OCI-LY7 (cell line): ENCODE results near the gene AP1M2. TPM values are rescaled to one million over a fixed set of nuclear protein-coding genes. Genes with fewer than 3 reads are reported as not detected.
A peak's percentile ranks its signal among the peaks of the same experiment; 100 is the strongest.

Experiments
- BruUV-seq: library from RNA; stranded (reverse); fragments of 400-500 nt; replicated peaks from 2 replicates; lab custom pipeline; 2021; lab: Mats Ljungman, UMichigan
- CTCF ChIA-PET: fragments of 300-600 bp; sonication (Branson Sonifier 250); formaldehyde crosslinking; loops from one replicate; lab custom pipeline; 2022; ENCODE audit warnings: antibody characterized with exemption; ENCODE audit not compliant: unreplicated experiment; lab: Charles Lee
- POLR2A ChIA-PET: fragments of 300-600 bp; sonication (Branson Sonifier 250); formaldehyde crosslinking; loops from one replicate; lab custom pipeline; 2022; ENCODE audit warnings: antibody characterized with exemption; lab: Charles Lee
- DNase-seq: peaks from one replicate; pipeline ENCODE4 v3.0.0-alpha.2; 2015; ENCODE audit warnings: low spot score
- H2AFZ ChIP-seq: fragments of 200-600 bp; sonication (generic), shearing (Covaris generic); 2 replicates; pipeline ENCODE4 v1.6.1; 2014; ENCODE audit warnings: mild to moderate bottlenecking, antibody characterized with exemption, low read length, moderate library complexity
- H3K27ac ChIP-seq: fragments of 200-600 bp; sonication (generic); 2 replicates; pipeline ENCODE4 v1.5.1; 2014; ENCODE audit warnings: mixed run types, low read depth, mild to moderate bottlenecking, moderate library complexity, low read length, inconsistent platforms; ENCODE audit not compliant: poor library complexity, severe bottlenecking
- H3K36me3 ChIP-seq: fragments of 200-600 bp; sonication (generic); 2 replicates; pipeline ENCODE4 v1.6.1; 2014; ENCODE audit warnings: mild to moderate bottlenecking, antibody characterized with exemption, low read length, moderate library complexity, mixed read lengths; ENCODE audit not compliant: insufficient read depth
- H3K4me1 ChIP-seq: fragments of 200-600 bp; sonication (generic); 2 replicates; pipeline ENCODE4 v1.5.1; 2014; ENCODE audit warnings: mild to moderate bottlenecking, low read length; ENCODE audit not compliant: insufficient read depth, poor library complexity, severe bottlenecking
- H3K4me2 ChIP-seq: fragments of 200-600 bp; sonication (generic); 2 replicates; pipeline ENCODE4 v1.6.1; 2014; ENCODE audit warnings: mild to moderate bottlenecking, low read length
- H3K4me3 ChIP-seq: fragments of 200-600 bp; sonication (generic); 2 replicates; pipeline ENCODE4 v1.5.1; 2014; ENCODE audit warnings: mild to moderate bottlenecking, low read depth, low read length; ENCODE audit not compliant: poor library complexity, severe bottlenecking
- H3K79me2 ChIP-seq: fragments of 200-600 bp; sonication (generic); 2 replicates; pipeline ENCODE4 v1.6.1; 2016; ENCODE audit warnings: low read depth, mild to moderate bottlenecking, low read length, moderate library complexity, mixed read lengths; ENCODE audit not compliant: insufficient read depth
- H3K9me2 ChIP-seq: fragments of 200-600 bp; sonication (generic); 2 replicates; pipeline ENCODE4 v1.6.1; 2016; ENCODE audit warnings: mild to moderate bottlenecking, low read length, mixed read lengths; ENCODE audit not compliant: insufficient read depth
- H3K9me3 ChIP-seq: fragments of 200-600 bp; sonication (generic); 2 replicates; pipeline ENCODE4 v1.6.1; 2014; ENCODE audit warnings: mild to moderate bottlenecking, mixed run types, low read length, mixed read lengths
- H4K20me1 ChIP-seq: fragments of 200-600 bp; sonication (generic); 2 replicates; pipeline ENCODE4 v1.6.1; 2014; ENCODE audit warnings: mild to moderate bottlenecking, antibody characterized with exemption, low read length, moderate library complexity, mixed read lengths; ENCODE audit not compliant: insufficient read depth
- CTCF ChIP-seq: fragments of 200-600 bp; sonication (generic); conservative IDR thresholded peaks from 2 replicates; pipeline ENCODE4 v1.5.1; 2014; ENCODE audit warnings: mild to moderate bottlenecking, antibody characterized with exemption, low read length, moderate library complexity, mixed read lengths
- EZH2phosphoT487 ChIP-seq: fragments of 200-600 bp; sonication (generic); IDR thresholded peaks from 2 replicates; pipeline ENCODE4 v1.6.1; 2018; ENCODE audit warnings: low read depth, borderline replicate concordance, mild to moderate bottlenecking, mixed run types, antibody characterized with exemption, low read length, moderate library complexity, mixed read lengths
- intact Hi-C: fragments of 100-400 bp; cut with micrococcal nuclease; formaldehyde crosslinking; loops from one replicate; pipeline ENCODE4 v1.10.0; 2022; ENCODE audit not compliant: unreplicated experiment
- total RNA-seq, 2 experiments: library from RNA; depleted of rRNA in 1 of 2; stranded (reverse); fragments of >200 nt in 1 of 2; shearing (Covaris generic) in 1 of 2; gene quantifications; 2 replicates each; pipeline ENCODE4 v1.2.3, GENCODE V29; 2014 to 2022

The AP1M2 gene
- total RNA-seq, 2 experiments from 2014 or later, result 0.44 TPM; not detected in 1

GRCh38 chr19:10565567-10566407 is 21.3 kb downstream of the AP1M2 start, which contains the start of gene KRI1:
TSS of gene KRI1 (minus strand) at chr19:10566010. CDS start at chr19:10565999, 11 bp downstream.
- TF ChIP-seq CTCF (peak; percentile 52), EZH2phosphoT487 (no peak)
- Histone ChIP-seq H2AFZ (peak within 1 kb of the TSS; percentile 44; the same call in 1 of the 2 replicates), H3K27ac (peak within 1 kb of the TSS; percentile 81), H3K4me3 (peak within 1 kb of the TSS; percentile 94), H3K9me3 (no peaks in the 10 kb centered on the region), H3K79me2 (peaks cover 31% of the 10 kb centered on the region), H3K4me2 (peak within 1 kb of the TSS; percentile 89), H3K9me2 (no peaks in the 10 kb centered on the region), H3K4me1 (peaks cover 33% of the 10 kb centered on the region), H3K36me3 (peaks cover 31% of the 10 kb centered on the region), H4K20me1 (no peaks in the 10 kb centered on the region)
- ChIA-PET CTCF (interaction anchor here (1.0 kb wide), 1 partner anchor 12 kb away, joined by 5 read pairs; no protein-coding TSS in a partner anchor), POLR2A (interaction anchor here (0.7 to 1.0 kb wide), 3 partner anchors 12 to 185 kb away, joined by 3 to 4 read pairs (median 3); partner anchors contain the start of gene TYK2)
- no TSS peak for BruUV-seq
- intact Hi-C loops, result loop anchor here (1.0 to 10.0 kb wide), 6 partner anchors 11 to 309 kb away; partner anchors contain the start of genes CARM1, ICAM3, ILF3 and RAVER1
- peak; percentile 99 for DNase-seq

GRCh38 chr19:10565028-10565566 is 22.0 kb downstream of the AP1M2 start:
- CTCF ChIA-PET, result interaction anchor here (1.0 kb wide), 1 partner anchor 11 kb away, joined by 5 read pairs; no protein-coding TSS in a partner anchor
- TF ChIP-seq CTCF (peak; percentile 77), EZH2phosphoT487 (no peak)
- BruUV-seq, result no TSS peak
- no peaks in the 10 kb centered on the region for H3K9me2 ChIP-seq
- peaks cover 31% of the 10 kb centered on the region for H3K79me2 ChIP-seq
- no peaks in the 10 kb centered on the region for H3K9me3 ChIP-seq
- H4K20me1 ChIP-seq, result no peaks in the 10 kb centered on the region
- peaks cover 38% of the 10 kb centered on the region for H3K36me3 ChIP-seq
- peak; percentile 82 for DNase-seq
- H3K4me2 ChIP-seq, result peak overlapping the region; percentile 82
- intact Hi-C loops, result loop anchor here (1.0 to 10.0 kb wide), 6 partner anchors 11 to 310 kb away; partner anchors contain the start of genes CARM1, ICAM3, ILF3 and RAVER1
- peak overlapping the region; percentile 81 for H3K27ac ChIP-seq
- POLR2A ChIA-PET, result interaction anchor here (0.6 to 1.0 kb wide), 2 partner anchors 11 to 14 kb away, joined by 3 read pairs; no protein-coding TSS in a partner anchor
- peaks cover 33% of the 10 kb centered on the region for H3K4me1 ChIP-seq
- peak overlapping the region; percentile 94 for H3K4me3 ChIP-seq
- peak overlapping the region; percentile 44; the same call in 1 of the 2 replicates for H2AFZ ChIP-seq
